GM18520 (cell line): ENCODE measurements around the gene AREG.

Source experiments
- ATAC-seq: cut with Tn5 transposase; IDR thresholded peaks from one replicate; pipeline ENCODE4 v1.9.1; 2021; ENCODE audit not compliant: unreplicated experiment

The AREG gene

DNA sequence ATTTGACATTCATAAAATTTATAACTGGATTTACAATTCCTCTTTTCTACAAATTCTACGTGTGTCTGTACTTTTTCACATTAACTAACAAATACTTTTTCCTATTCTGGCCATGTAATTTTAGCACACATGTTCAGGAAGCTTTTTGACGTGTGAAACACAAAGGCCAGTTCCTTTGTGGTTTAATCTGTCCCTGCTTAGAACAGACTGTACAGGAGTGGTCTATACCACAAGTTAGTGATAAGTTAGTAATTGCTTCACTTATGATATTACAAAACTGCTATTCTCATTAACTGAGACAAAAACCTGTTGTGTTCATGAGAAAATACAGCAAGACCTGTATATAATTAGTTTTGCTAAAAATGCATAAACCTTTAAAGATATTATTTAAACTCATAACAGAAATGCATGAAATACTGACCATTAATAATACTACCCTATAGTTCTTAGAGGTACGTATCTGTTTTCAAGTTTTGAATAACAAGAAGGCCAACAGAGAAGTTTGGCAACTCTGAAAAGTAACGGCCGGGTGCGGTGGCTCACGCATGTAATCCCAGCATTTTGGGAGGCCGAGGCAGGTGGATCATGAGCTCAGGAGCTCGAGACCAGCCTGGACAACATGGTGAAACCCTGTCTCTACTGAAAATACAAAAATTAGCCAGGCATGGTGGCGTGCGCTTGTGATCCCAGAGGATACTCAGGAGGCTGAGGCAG is 13.7 kb upstream of the AREG start:
- ATAC-seq: peak; percentile 68

DNA sequence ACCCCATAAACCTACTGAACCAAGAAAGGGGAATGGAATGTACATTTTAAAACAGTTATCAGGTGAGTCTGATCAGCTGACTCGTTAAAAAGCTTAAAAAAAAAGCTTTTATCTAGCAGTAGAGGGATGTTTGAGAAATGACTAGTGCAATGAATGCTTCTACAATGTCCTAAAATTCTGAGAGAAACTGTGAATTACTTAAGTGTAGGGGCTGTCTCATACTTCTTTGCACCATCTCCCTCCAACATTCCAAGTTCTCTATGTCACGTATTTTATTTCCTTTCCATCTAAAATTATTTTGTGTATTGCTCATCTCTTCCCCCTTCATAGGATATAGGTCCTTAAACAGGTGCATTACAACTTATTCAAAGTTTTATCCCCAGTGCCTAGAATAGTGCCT is 11.9 kb upstream of the AREG start:
- no peak for ATAC-seq

DNA sequence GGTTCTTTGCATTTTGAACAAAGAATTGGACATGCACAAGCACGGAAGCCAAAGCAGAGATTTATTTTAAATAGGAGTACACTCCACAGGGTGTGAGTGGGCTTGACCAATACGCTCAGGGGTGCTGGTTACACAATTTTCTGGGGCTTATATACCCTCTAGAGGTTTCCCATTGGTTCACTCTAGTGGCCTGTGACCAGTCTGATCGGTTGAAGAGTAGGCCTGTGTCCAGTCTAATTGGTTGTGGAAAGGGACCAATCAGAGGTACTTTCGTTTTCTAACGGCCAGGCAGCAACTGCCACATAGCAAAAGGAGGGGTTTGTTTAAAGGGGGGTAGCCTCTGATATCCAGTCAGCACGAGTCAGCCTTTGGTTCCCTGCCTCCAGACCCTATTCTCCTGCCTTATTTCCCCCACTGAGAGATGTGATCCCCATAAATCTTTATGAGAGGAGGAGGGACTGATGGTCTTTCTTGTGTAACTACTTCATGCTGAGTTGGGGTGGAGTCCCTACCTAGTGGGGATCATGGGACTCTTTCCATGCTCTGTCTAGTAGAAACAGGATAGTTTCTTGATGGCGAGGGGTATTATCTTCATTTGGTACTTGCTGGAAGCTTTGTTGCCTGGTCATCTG is 11.3 kb upstream of the AREG start:
- ATAC-seq: no peak

DNA sequence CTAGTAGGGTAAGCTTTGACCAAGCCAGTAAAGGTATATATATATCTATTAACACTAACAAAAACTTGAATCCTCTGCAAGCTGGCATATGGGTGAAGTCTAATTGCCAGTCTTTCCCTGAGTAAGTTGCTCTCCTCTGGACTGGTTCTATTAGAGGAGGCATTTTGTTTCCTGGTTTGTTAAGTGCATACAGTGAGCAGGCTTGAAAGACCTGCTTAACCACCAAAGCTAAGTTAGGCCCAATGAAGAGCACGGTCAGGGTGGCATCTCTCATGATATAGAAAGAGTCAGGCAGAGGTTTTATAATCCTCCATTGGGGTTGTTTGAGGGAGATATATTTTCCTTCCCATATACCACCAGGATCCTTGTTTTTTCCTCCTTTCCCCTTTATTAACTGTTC is 9.6 kb upstream of the AREG start:
- ATAC-seq: no peak

DNA sequence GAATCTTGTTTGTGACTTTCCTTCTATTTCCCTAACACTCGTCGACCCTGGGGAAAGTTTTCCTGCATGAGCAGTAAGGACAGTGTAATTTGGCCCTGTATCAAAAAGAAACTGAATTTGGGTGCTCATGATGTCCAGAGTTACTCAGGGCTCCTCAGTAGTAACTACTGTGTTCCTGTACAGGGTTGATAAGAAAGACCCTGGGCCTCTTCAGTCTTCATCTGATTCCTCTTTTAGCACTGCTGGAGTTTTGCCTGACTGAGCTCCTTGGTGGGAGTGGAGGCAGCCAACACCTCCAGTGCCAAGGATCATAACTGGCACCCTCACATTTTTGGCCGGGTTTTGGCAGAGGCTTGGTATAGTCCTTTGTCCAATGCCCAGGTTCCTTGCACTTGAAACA is 7.1 kb upstream of the AREG start:
- ATAC-seq: no peak

DNA sequence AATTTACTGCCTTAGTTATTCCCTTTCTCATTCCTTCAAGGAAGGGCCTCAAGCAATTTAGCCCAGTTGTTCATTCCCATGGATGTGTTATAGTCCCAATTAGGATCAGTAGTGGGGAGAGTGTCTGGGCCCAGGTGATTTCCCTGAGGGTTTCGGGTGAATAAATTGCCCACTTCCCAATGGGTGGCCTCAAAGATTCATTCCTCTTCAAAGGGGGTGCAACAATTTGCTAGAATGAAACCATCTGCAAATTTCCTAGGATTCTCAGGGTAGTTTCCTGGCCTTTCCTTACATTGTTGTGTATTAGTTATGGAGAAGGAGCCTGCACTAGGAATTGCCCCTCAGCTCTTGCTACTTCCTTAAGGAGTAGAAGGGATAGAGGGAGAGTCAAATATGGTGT is 6.3 kb upstream of the AREG start:
- ATAC-seq: no peak

DNA sequence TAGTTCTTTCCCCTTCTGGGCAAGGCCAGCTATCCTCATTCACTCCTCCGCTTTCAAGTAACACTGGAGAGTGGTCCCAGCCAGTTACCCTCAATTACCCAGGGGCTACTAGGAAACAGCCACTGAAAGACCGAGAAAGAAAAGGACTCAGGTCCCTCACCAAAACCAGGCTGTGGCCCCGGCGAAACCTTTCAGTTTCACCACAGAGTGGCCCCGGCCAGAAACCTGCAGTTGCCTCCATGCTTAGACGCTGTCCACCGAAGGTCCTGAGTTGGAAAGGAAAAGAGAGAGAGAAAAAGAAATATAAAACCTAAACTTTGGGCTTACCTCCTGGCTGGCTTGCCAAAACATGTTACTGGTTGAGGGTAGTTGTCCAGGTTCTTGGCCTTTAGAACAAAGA is 5.0 kb upstream of the AREG start:
- no peak for ATAC-seq

DNA sequence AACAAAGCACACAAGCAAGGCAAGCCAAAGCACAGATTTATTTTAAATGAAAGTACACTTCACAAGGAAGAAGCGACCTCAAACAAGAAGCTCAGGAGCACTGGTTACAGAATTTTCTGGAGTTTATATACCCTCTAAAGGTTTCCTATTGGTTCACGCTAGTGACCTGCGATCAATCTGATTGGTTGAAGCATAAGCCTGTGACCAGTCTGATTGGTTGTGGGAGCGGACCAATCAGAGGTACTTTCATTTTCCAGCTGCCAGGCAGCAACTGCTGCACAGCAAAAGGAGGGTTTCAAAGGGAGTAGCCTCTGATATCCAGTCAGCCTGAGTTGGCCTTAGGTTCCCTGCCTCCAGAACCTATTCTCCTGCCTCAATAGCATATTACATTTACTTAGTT is 4.6 kb upstream of the AREG start:
- no peak for ATAC-seq

DNA sequence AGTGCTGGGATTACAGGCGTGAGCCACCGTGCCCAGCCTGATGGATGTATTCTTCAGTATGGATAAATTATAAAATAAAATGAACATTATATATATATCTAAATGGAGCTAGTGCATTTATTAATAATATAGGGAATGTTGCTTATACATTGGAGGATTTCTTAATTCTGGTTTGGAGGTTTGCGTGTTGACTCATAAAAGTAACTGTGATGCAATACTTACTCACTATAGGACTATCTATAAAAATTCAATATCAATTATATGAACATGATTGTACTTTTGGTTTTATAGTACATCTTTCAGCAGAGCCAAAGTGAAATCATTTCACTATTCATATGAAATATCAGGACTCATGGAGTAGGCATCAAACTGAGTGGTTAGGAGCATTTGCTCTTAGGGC is 3.2 kb upstream of the AREG start:
- ATAC-seq: no peak

DNA sequence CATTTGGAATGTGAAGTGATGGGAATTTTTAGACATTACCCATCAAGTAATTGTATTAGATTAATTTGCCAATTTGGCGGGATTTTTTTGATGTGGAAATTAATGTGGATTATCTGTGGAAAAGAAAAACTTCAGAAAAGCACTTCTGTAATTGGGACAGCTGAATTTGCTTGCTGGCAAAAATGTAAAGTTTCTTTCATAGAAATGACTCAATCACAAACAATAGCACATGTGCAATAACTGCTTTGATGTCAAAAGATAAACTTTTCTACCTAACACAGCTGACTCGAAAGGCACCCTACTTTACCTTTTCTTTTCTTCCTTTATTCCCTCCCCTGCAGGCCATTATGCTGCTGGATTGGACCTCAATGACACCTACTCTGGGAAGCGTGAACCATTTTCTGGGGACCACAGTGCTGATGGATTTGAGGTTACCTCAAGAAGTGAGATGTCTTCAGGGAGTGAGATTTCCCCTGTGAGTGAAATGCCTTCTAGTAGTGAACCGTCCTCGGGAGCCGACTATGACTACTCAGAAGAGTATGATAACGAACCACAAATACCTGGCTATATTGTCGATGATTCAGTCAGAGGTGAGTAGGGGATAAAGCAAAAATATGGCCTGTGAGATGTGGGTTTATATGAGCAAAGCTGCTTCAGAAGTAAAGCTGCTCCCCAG is 1.4 kb downstream of the AREG start:
- ATAC-seq: no peak

DNA sequence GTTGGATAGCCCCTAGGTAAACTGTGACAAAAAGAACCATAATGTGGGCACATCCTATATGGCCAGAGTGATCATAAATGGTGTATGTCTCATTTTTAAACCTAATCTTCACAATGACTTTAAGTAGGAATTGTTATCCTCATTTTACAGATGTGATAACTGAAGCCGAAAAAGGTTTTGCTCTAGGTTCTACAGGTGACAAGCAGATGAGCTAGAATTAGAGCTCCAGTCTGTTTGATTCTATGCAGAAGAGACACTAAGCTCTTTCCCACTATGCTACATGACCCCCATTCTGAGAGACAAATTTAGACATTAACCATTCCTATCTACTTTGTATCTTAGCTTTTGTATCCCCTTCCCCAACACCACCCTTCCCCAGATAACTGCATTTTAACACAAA is 2.0 kb downstream of the AREG start:
- no peak for ATAC-seq

DNA sequence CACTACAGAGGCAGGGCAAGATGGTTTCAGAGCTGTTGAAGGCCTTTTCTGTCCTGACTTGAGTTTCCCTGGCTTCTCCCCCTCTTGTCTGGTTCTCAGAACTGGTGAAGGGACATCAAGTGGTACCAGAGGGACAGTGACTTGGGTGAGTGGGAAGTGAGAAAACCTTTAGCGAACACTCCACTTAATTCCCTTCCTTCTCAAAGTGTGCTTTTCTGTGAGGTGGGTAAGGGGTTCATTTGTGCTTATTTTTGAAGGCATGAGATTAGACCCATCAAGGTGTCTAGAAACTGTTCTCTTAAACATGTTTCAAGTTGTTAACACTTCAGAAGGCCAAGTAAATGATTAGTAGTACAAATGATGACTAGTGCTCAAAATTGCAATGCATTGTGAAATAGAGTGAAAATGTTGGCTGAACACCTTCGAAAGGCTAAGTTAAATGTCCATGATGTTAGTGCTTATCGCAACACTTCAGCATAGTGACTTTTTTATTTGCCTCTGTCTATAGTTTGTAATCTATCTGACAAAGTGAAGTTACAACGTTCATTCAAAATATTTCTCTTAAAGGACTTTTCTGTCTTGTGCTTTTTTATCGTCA is 2.8 kb downstream of the AREG start:
- ATAC-seq: no peak

DNA sequence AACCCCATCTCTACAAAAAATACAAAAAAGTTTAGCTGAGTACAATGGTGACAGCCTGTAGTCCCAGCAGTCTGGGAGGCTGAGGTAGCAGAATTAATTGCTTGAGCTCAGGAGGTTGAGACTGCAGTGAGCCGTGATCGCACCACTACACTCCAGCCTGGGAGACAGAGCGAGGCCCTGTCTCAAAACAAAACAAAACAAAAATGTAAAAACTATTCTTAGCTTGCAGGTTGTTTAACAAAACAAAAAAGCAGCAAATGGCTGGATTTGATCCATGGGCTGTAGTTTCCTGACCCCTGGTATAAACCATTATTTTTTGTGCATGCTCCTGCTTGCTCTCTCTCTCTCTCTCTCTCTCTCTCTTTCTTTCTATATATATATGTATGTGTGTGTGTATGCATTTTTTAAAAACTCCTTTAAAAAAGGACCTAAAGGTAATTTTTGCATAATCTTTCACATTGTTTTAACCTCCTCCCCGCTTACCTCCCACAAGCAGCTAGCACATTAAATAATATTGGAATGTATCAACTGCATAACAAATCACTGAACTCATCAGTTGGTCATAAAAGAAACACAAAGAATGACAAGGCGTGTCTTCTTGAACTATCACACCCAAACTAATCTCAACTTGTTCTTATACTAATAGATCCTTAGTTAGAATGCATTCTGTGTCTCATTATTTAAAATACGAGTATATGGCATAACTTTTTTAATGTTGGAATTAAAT is 4.8 kb downstream of the AREG start:
- ATAC-seq: no peak

DNA sequence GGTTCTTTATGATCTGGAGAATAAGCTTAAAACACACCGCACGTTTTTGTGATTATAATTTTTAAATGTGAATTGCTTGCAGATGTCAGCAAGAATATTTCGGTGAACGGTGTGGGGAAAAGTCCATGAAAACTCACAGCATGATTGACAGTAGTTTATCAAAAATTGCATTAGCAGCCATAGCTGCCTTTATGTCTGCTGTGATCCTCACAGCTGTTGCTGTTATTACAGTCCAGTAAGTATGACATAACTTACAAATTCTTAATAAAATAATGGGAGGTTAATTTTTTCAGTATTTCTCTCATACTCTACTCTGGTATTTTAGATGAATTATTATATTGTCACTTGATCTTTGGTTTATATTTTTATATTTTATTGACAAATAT is 5.4 kb downstream of the AREG start:
- ATAC-seq: no peak

DNA sequence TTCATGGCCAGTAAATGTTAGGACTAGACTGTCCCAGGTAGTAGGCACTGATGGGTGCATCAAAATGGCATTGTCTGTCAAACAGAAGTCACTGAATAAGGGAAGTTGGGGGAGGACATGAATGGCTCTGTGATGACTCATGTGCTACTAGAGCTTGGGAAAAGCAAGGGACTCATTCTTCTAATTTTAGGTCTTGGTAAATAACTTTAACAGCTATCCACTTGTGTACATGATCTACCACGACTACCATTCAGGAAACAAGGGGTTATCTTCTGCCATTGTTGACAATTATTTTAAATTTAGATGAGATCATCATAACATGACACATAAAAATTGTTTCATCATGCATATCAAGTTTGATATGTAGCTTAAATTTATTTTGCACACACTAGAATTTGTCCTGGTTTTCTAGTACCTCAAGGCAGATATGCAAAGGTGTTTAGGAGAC is 6.3 kb downstream of the AREG start:
- no peak for ATAC-seq

DNA sequence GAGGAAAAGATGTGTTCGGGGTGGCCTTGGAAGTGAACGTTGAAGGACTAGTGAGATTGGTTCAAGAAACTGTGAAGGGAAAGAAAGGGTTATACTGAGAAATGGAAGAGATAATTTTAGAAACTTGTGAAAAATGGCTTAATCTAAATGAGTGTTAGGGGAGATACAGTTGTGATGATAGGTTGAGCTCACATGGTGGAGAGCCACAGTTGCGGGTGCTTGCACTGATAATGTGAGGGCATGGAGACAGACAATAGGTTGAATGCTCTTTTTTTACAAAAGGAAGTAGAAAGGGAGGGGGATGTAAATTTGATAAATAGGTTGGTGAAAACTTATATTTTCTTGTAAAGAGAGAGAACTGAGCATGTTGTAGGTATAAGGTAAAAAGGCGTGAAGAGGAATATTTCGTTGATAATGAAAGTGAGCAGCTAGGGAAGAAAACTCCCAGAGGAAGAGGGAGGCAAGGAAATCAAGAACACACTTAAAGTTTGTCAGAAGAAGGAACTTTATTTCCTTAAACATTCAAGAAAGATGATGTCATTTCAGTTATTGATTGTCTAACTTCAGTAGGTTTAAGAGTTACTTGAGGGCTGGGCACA is 8.2 kb downstream of the AREG start:
- no peak for ATAC-seq

DNA sequence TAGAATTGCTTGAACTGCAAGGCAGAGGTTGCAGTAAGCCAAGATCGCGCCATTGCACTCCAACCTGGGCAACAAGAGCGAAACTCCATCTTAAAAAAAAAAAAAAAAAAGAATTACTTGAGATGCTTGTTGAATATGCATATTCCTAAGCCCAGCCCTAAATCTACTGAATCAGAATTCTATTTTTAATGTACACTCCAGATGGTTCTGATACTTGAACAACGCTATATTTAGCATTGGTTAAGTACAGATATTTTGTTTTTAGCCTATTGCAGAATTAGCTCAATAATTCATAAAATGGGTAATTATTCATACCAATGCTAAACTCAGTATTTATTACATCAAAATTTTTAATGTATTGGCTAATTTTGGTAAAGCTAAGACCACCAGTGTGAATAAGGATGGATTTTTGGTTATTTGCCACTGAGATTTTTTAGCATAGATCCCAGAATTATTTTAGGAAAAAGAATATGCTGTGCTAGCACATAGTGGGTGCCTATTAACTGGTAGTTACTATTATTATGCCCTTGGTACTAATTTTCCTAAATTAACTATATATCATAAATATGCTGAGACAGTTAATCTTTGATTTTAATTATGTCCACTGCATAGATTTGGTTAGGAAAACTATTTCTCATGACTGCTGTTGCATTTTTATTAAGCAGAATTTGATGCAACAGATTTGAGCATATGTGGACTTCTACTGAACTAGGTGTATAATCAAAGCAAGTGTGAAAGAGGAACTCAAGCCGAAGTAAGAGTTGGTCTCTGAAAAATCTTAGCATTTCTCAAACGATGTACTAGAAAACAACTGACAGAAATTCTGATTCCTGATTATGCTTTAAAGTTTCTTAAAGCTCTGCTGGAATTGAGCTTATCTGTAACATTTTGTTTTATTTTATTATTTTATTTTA is 9.2 kb downstream of the AREG start:
- no peak for ATAC-seq

DNA sequence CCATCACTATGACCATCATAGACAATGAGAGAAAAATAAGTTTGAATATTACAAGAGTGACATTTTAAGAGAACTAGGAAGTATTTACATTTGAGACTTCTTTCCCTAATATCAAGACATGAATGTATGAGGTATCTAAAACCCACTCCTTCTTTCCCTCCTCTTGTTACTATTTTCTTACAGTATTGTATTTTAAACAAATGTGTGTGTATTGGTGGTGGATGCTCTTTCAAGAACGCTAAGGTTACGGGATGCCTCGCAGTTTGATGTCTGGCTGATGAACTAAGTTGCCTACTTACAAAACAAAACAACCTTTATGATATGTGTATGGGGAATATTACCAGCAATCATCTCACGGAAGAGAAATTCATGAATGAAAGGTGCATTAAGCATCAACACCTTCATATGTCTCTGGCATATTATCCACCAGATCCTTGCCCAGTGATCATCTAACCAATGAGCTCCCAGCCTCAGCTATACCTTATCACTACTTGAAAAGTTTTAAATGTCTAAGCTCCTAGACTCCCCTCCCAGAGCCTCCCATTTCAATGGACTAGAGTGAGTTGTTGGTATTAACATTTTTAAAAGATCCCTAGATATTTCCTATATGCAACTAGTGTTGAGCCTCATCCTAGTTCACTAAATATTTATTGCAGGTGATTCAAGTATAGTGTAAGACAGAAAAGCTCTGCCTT is 10.6 kb downstream of the AREG start:
- ATAC-seq: no peak

DNA sequence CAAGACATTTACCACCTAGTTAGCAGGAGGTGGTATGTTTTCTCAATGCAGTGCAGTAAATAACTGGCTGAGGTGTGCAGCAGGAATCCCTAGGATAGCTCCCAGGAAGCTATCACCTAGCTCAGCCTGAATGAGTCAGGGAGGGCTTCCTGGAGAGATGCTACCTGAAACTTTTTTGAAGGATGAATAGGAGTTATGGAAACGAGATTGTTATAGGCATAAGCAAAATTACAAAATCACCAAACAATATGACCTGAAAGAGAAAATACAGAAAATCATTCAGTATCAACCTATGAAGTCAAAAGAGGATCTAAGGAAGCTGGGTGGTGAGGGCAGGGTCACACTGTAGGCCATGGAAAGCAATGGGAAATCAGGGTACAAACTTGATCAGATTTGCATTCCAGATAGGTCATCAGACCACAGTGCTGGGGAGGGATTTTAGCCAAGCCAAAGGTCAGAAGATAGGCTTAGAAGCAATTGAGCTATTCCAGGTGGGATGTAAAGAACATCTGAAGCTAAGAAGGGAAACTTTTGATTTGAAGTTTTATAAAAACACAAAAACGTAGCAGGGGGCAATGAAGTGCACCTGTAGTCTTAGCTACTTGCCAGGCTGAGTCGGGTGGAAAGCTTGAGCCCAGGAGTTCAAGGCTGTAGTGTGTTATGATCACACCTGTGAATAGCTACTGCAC is 11.3 kb downstream of the AREG start:
- no peak for ATAC-seq
